Mesenchymal stem cell (in vitro differentiated cells and primary cell): ENCODE results near the gene OPCML.

Source experiments
- DNase-seq: peaks from one replicate; pipeline ENCODE4 v3.0.0-alpha.2; 2013
- H2AFZ ChIP-seq: one replicate; pipeline ENCODE4 v1.6.1; 2013; ENCODE audit warnings: low read depth, mild to moderate bottlenecking, control low read depth, inconsistent platforms, low read length, moderate library complexity
- H2AK5ac ChIP-seq: 2 replicates; pipeline ENCODE4 v1.6.1; 2013; ENCODE audit warnings: low read length, moderate library complexity, mild to moderate bottlenecking, inconsistent platforms; ENCODE audit not compliant: severe bottlenecking
- H2BK120ac ChIP-seq: one replicate; pipeline ENCODE4 v1.6.1; 2013; ENCODE audit warnings: low read depth, mild to moderate bottlenecking, inconsistent platforms, low read length, moderate library complexity
- H2BK12ac ChIP-seq, 2 experiments: one replicate each; pipeline ENCODE4 v1.6.1; 2013; ENCODE audit warnings: inconsistent platforms in 2 of 2, low read length in 2 of 2, mild to moderate bottlenecking in 2 of 2, moderate library complexity in 2 of 2, control low read depth in 1 of 2
- H2BK15ac ChIP-seq: one replicate; pipeline ENCODE4 v1.6.1; 2013; ENCODE audit warnings: mild to moderate bottlenecking, low read depth, inconsistent platforms; ENCODE audit not compliant: poor library complexity, severe bottlenecking
- H2BK5ac ChIP-seq: 2 replicates; pipeline ENCODE4 v1.6.1; 2013; ENCODE audit warnings: low read depth, mild to moderate bottlenecking, low read length, control low read depth, inconsistent platforms; ENCODE audit not compliant: poor library complexity, severe bottlenecking
- H3K14ac ChIP-seq, 2 experiments: one replicate each; pipeline ENCODE4 v1.6.1; 2013; ENCODE audit warnings: inconsistent platforms in 2 of 2, low read length in 2 of 2, control low read depth in 1 of 2, mild to moderate bottlenecking in 1 of 2, moderate library complexity in 1 of 2
- H3K18ac ChIP-seq, 2 experiments: one replicate each; pipeline ENCODE4 v1.6.1; 2013; ENCODE audit warnings: inconsistent platforms in 2 of 2, low read length in 2 of 2, control low read depth in 1 of 2, low read depth in 1 of 2, mild to moderate bottlenecking in 1 of 2
- H3K23ac ChIP-seq, 2 experiments: one replicate each; pipeline ENCODE4 v1.6.1; 2013; ENCODE audit warnings: inconsistent platforms in 2 of 2, low read length in 2 of 2, mild to moderate bottlenecking in 2 of 2, moderate library complexity in 2 of 2, control low read depth in 1 of 2
- H3K27ac ChIP-seq: 2 replicates; pipeline ENCODE4 v1.5.1; 2013; ENCODE audit warnings: mild to moderate bottlenecking, moderate library complexity, low read length, control low read depth, inconsistent platforms; ENCODE audit not compliant: poor library complexity, severe bottlenecking
- H3K27me3 ChIP-seq, 2 experiments: 2 replicates each; pipeline versions ENCODE4 v1.6.1 to v1.7.0; 2013; ENCODE audit warnings: low read length in 2 of 2, mild to moderate bottlenecking in 2 of 2, moderate library complexity in 2 of 2, control low read depth in 1 of 2, inconsistent platforms in 1 of 2; ENCODE audit not compliant: control insufficient read depth in 1 of 2, insufficient read depth in 1 of 2
- H3K36me3 ChIP-seq, 2 experiments: 2 replicates each; pipeline versions ENCODE4 v1.6.1 to v1.7.0; 2013; ENCODE audit warnings: low read length in 2 of 2, control low read depth in 1 of 2, inconsistent platforms in 1 of 2, low read depth in 1 of 2, mild to moderate bottlenecking in 1 of 2; ENCODE audit not compliant: insufficient read depth in 2 of 2, control insufficient read depth in 1 of 2
- H3K4ac ChIP-seq, 2 experiments: one replicate each; pipeline ENCODE4 v1.6.1; 2013; ENCODE audit warnings: inconsistent platforms in 2 of 2, low read length in 2 of 2, mild to moderate bottlenecking in 2 of 2, moderate library complexity in 2 of 2, control low read depth in 1 of 2, low read depth in 1 of 2
- H3K4me1 ChIP-seq: 2 replicates; pipeline ENCODE4 v1.6.1; 2013; ENCODE audit warnings: low read depth, low read length, control low read depth; ENCODE audit not compliant: control insufficient read depth, insufficient read depth
- H3K4me2 ChIP-seq: 2 replicates; pipeline ENCODE4 v1.6.1; 2013; ENCODE audit warnings: low read length, mild to moderate bottlenecking, inconsistent platforms; ENCODE audit not compliant: poor library complexity, severe bottlenecking
- H3K4me3 ChIP-seq, 2 experiments: 2 replicates each; pipeline versions ENCODE4 v1.5.1 to v1.7.0; 2013; ENCODE audit warnings: low read length in 2 of 2, mild to moderate bottlenecking in 2 of 2, control low read depth in 1 of 2, low read depth in 1 of 2; ENCODE audit not compliant: insufficient read depth in 1 of 2
- H3K79me1 ChIP-seq: replicated peaks from 2 replicates; pipeline ENCODE4 v1.6.1; 2013; ENCODE audit warnings: mild to moderate bottlenecking, control low read depth, low read length, inconsistent platforms; ENCODE audit not compliant: poor library complexity, severe bottlenecking
- H3K9ac ChIP-seq: 2 replicates; pipeline ENCODE4 v1.7.0; 2013; ENCODE audit warnings: mild to moderate bottlenecking, low read length, moderate library complexity
- H3K9me3 ChIP-seq: 2 replicates; pipeline ENCODE4 v1.7.0; 2013; ENCODE audit warnings: mild to moderate bottlenecking, low read length; ENCODE audit not compliant: control insufficient read depth
- H4K8ac ChIP-seq: one replicate; pipeline ENCODE4 v1.6.1; 2013; ENCODE audit warnings: inconsistent platforms, mild to moderate bottlenecking, low read length, moderate library complexity
- H4K91ac ChIP-seq: one replicate; pipeline ENCODE4 v1.6.1; 2013; ENCODE audit warnings: mild to moderate bottlenecking, low read length, inconsistent platforms
- WGBS: methylation state at CpG from one replicate; pipeline ENCODE4 v1.1.7; 2013; ENCODE audit warnings: mixed read lengths; 5-methylcytosine and 5-hydroxymethylcytosine counted together

Gene OPCML

GRCh38 chr11:133362916-133363315 is 169.4 kb downstream of the OPCML start:
- Histone ChIP-seq H4K8ac (no peak overlapping the region), H2BK15ac (no peak overlapping the region), H3K27ac (no peak overlapping the region), H2AK5ac (no peak overlapping the region), H2BK12ac (no peak overlapping the region), H3K27me3 (no peaks in the 10 kb centered on the region), H4K91ac (no peak overlapping the region), H3K9ac (no peak overlapping the region), H3K23ac (no peak overlapping the region), H3K4ac (no peak overlapping the region), H3K4me2 (no peak overlapping the region), H2BK5ac (no peak overlapping the region), H3K14ac (no peak overlapping the region), H2AFZ (no peak overlapping the region), H3K36me3 (no peaks in the 10 kb centered on the region), H3K4me3 (no peak overlapping the region), H3K18ac (no peak overlapping the region), H3K79me1 (no peaks in the 10 kb centered on the region), H2BK120ac (no peak overlapping the region), H3K4me1 (no peaks in the 10 kb centered on the region), H3K9me3 (no peaks in the 10 kb centered on the region)
- 92% methylated on average over 15 of the region's 15 CpGs for WGBS
- DNase-seq = no peak

- Histone ChIP-seq H3K4me2 (no peak overlapping the region), H3K36me3 (no peaks in the 10 kb centered on the region), H3K27ac (no peak overlapping the region), H3K14ac (no peak overlapping the region), H3K79me1 (no peaks in the 10 kb centered on the region), H3K4me1 (no peaks in the 10 kb centered on the region), H3K9me3 (no peaks in the 10 kb centered on the region), H3K27me3 (no peaks in the 10 kb centered on the region), H2BK12ac (no peak overlapping the region), H2BK15ac (no peak overlapping the region), H3K23ac (no peak overlapping the region), H2AFZ (no peak overlapping the region), H3K18ac (no peak overlapping the region), H4K91ac (no peak overlapping the region), H3K9ac (no peak overlapping the region), H3K4me3 (no peak overlapping the region), H2BK5ac (no peak overlapping the region), H2AK5ac (no peak overlapping the region), H4K8ac (no peak overlapping the region), H3K4ac (no peak overlapping the region), H2BK120ac (no peak overlapping the region)
- 90% methylated on average over 15 of the region's 15 CpGs for WGBS
- no peak for DNase-seq
Measured at GRCh38 chr11:133362156-133362555, 170.1 kb downstream of the OPCML start.

DNA sequence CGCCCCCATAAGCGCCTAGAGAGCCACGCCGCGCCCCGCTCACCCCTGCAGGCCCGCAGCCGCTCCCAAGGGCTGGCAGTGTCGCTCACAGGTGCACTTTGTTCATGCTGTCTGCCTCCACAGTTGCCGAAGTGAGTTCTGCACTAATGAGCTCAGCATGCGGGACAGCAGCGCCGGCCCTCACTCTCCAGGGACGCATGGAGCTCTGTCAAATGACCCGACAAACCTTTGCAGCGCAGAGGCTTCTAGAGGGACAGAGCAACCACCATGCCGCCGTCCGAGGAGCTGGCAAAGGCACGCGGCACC is 170.7 kb downstream of the OPCML start:
- Histone ChIP-seq H4K91ac (no peak overlapping the region), H2AK5ac (no peak overlapping the region), H3K4me3 (no peak overlapping the region), H3K36me3 (no peaks in the 10 kb centered on the region), H3K9me3 (no peaks in the 10 kb centered on the region), H3K27ac (no peak overlapping the region), H3K4ac (no peak overlapping the region), H3K79me1 (no peaks in the 10 kb centered on the region), H2BK5ac (no peak overlapping the region), H3K4me2 (no peak overlapping the region), H3K27me3 (no peaks in the 10 kb centered on the region), H2BK15ac (no peak overlapping the region), H3K18ac (no peak overlapping the region), H3K9ac (no peak overlapping the region), H3K14ac (no peak overlapping the region), H2BK120ac (no peak overlapping the region), H4K8ac (no peak overlapping the region), H2AFZ (no peak overlapping the region), H2BK12ac (no peak overlapping the region), H3K23ac (no peak overlapping the region), H3K4me1 (no peaks in the 10 kb centered on the region)
- 91% methylated on average over 21 of the region's 21 CpGs for WGBS
- no peak for DNase-seq

DNA sequence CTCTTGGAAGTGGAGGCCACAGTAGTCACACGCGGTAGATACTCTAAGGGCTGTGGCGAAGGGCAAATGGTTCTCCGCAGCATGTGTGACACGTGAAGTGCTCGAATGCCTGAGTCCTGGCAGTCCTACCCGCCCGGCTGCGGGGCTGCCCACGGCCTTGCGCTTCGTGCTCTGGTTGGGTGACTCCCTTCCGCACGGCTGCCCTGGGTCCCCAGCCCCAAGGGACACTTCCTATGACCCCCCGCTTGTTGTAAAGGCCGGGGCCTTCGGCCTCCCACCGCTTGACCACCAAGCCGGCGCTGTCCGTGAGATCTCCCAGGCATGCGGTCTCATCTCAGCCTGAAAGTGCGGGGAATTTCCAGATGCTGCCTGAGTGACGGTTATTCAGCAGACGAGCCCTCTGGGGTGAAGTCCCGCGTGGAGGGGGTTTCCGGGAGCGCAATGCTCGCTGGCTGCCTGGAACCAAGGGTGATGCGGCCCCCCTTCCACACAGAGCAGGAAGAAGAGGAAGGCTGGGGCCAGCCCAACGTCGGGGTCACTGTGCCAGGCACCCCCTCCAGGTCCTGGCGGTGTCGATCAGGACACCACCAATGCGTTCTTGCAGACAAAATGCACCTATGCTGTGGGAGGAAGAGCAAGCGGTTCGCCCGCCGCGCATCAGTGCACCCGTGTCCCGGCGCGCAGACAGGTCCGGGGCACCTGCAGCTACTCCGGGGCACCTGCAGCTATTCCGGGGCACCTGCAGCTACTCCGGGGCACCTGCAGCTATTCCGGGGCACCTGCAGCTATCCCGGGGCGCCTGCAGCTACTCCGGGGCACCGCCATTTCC is 171.2 kb downstream of the OPCML start:
- H3K79me1 ChIP-seq = no peaks in the 10 kb centered on the region
- no peaks in the 10 kb centered on the region for H3K36me3 ChIP-seq
- H3K4me1 ChIP-seq = no peaks in the 10 kb centered on the region
- DNase-seq = no peak
- no peak overlapping the region for H4K8ac ChIP-seq
- H3K27ac ChIP-seq = no peak overlapping the region
- H2AK5ac ChIP-seq = no peak overlapping the region
- no peak overlapping the region for H3K4me3 ChIP-seq
- H3K9me3 ChIP-seq = no peaks in the 10 kb centered on the region
- no peak overlapping the region for H3K18ac ChIP-seq
- no peak overlapping the region for H2BK120ac ChIP-seq
- H2BK5ac ChIP-seq = no peak overlapping the region
- H4K91ac ChIP-seq = no peak overlapping the region
- no peak overlapping the region for H3K4me2 ChIP-seq
- no peak overlapping the region for H2BK15ac ChIP-seq
- H3K9ac ChIP-seq = no peak overlapping the region
- no peaks in the 10 kb centered on the region for H3K27me3 ChIP-seq
- no peak overlapping the region for H3K14ac ChIP-seq
- no peak overlapping the region for H3K4ac ChIP-seq
- 90% methylated on average over 54 of the region's 54 CpGs for WGBS
- H3K23ac ChIP-seq = no peak overlapping the region
- H2BK12ac ChIP-seq = no peak overlapping the region
- H2AFZ ChIP-seq = no peak overlapping the region
